Activated T-cell treated with anti-CD3 and anti-CD28 coated beads, Interleukin-2, amount 50 U/mL, for 1 hour (primary cell): ENCODE measurements around the gene ZNF487.
"Not testable (repeated sequence)": the region's sequence is repeated elsewhere in the genome, so short reads cannot be mapped to it uniquely, and the experiment has no call there.

Source experiments
- DNase-seq: peaks from one replicate; pipeline ENCODE4 v3.0.0-alpha.2; 2020

ZNF487 gene

GRCh38 chr10:43436291-43437140 is at the start of gene ZNF487:
TSS of gene ZNF487 (plus strand) at chr10:43437111. CDS start at chr10:43475814, 38,703 bp downstream.
- DNase-seq: peak; percentile 94

DNA sequence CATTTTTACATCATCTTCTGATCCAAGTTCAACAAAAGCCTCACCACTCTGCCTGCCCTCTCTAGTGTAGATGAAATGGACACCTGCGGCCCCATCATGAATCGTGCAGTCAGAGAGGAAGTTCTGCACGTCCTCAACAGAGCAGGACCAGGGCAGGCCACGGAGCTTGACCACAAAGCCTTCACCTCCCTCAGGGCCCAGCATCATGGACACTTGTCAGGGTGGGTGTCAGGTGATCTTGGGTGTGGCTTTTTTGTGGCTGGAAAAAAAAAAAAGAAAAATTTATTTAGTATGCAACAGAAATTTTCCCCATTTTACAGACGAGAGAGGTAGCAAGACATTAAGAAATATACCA is 49.3 kb upstream of the ZNF487 start:
- DNase-seq: no peak

- no peak for DNase-seq
Measured at GRCh38 chr10:43389867-43390266, 47.0 kb upstream of the ZNF487 start.

- DNase-seq: no peak
Measured at GRCh38 chr10:43390333-43390732, 46.6 kb upstream of the ZNF487 start.

GRCh38 chr10:43390759-43391158 is 46.2 kb upstream of the ZNF487 start:
- peak; percentile 49 for DNase-seq

DNA sequence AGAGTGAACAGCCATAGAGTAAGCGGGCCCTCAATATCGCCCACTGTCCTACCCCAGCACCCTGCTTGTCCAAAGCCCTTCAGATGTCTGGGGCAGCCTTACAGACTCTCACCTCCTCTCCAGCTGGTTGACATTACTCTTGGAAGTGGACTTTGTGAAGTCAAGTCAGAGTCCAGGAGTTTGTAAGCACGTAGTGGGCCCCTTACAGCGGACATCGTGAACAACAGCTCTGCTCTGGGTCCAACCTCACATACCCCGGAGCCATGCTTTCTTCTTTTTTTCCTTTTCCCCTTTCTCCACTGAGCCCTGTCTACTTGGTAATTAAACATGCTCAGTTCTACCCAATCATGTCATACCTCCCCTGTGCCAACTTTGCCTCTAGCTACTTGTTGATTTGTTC is 45.4 kb upstream of the ZNF487 start:
- DNase-seq: no peak

DNA sequence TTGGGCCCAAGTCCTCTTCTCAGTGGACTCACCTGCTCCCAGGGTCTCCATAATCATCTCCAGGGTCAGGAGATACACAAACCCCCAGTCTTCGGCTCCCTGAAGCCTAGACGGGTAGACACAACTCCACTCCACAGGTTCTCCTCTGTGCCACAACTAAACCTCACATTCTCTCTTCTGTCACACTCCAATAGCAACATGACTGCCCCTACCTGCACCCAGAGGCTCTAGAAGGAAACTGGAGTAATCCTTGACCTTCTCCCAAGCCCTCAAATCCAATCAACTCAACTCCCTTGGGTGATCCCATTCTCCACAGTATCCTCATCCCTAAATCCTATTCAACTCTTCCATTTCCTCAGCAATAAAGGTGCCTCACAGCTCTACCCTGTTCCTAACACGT is 44.2 kb upstream of the ZNF487 start:
- DNase-seq: no peak

DNA sequence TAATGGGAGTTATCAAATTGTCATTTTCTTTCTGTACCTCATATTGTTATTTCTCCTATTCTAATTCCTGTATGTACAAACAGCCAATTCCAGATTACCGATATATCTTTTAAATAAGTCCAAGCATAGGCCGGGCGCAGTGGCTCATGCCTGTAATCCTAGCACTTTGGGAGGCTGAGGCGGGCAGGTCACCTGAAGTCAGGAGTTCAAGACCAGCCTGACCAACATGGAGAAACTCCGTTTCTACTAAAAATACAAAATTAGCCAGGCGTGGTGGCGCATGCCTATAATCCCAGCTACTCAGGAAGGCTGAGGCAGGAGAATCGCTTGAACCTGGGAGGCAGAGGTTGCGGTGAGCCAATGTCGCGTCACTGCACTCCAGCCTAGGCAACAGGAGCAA is 43.7 kb upstream of the ZNF487 start:
- DNase-seq: not testable (repeated sequence)

DNA sequence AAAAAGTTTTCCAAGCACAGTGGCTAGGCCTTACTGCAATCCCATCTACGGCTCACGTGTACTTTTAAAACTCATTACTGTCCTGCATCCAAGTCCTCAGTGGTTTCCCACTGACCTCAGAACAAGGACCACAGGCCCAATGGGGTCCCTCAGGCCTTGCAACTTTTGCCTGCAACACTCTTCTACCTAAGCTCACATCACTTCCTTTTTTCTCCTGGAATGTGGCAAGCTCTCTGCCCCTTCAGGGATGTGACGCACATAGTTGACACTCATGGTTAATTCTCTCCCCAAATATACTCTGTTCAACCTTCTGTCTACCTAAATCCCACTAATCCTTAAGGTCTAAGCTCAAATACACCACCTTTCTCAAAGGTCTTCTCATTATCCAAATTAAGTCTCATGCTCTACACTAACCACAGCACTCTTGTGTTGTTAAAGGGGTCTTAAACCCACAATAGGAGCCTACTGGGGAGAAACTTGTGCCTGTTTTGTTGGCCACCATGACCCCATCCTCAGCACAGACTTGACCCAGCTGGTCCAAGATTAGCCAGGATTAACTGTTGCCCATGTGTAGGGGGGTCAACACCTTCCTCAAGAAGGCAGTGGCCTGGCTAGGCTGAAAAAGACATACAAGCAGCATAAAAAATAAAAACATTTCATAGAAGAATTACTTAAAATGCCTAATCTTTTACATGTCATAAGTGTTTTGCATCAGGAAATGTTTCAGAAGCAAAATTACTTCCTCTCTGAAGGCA is 43.1 kb upstream of the ZNF487 start:
- DNase-seq: no peak

- DNase-seq: no peak
Measured at GRCh38 chr10:43394868-43395267, 42.0 kb upstream of the ZNF487 start.

DNA sequence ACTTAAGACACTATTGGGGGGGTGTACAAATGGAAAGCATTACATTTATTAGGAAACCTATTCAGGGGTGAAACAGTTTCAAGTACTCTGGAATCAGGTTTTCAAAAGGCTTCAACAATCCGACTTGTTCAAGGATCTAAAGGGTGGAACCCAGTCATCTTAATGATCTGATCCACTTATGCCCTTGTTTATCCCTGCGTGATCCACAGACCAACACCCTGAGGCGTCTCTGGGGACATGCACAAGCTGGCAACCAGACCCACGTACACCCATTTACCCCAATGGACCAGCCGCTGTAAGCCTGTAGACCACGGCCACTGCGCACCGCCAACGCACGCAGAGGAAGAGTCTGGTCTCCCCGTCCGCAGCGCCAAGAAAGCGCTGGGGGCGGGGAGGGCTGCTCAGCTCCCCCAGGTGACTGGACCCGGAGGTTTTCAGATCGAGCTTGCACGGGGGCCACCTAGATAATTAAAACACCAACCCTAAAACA is 41.3 kb upstream of the ZNF487 start:
- DNase-seq: peak; percentile 53

- DNase-seq: peak; percentile 69
Measured at GRCh38 chr10:43396061-43396927, 40.6 kb upstream of the ZNF487 start.

- DNase-seq: peak; percentile 73
Measured at GRCh38 chr10:43396928-43397624, 39.8 kb upstream of the ZNF487 start.

- no peak for DNase-seq
Measured at GRCh38 chr10:43398939-43399319, 38.0 kb upstream of the ZNF487 start.

- DNase-seq: peak; percentile 13
Measured at GRCh38 chr10:43399320-43400310, 37.3 kb upstream of the ZNF487 start.

DNA sequence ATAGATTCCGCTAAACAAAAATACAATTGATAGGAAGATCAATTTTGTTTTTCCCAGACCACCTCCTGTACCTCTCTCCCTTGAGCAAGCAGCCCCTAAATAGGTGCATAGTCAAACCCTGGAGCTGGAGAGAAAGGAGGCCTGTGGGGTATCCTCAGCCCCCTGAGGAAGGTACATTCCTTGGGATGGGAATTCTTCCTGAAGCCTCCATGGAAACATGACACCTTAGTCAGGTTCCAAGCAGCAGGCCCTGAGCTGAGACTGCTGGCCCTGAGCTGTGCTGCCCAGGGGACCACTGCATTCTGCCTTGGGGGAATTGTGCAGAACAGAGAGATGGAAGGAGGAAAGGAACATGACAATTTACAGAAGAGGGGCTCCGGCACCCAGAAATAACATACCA is 35.3 kb upstream of the ZNF487 start:
- DNase-seq: no peak

- DNase-seq: no peak
Measured at GRCh38 chr10:43402176-43402575, 34.7 kb upstream of the ZNF487 start.

- no peak for DNase-seq
Measured at GRCh38 chr10:43402880-43403452, 33.9 kb upstream of the ZNF487 start.

GRCh38 chr10:43403911-43404703 is 32.8 kb upstream of the ZNF487 start:
- DNase-seq: no peak

DNA sequence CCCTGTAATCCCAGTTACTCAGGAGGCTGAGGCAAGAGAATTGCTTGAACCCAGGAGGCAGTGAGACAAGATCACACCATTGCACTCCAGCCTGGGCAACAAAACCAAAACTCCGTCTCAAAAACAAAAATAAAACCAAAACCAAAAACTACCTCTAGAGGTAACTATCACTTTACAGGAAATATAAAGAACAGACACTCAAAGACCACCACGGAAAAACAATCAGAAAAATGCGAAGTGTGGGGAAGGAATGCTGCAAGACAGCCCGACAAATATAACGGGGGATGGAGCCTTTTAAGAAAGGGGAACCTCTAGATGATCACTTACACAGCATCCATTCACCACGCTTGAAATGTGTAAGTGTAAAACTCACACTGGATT is 32.2 kb upstream of the ZNF487 start:
- DNase-seq: no peak
